Endothelial cell of umbilical vein (primary cell): Measurements from ENCODE around the gene RERGL. TPM values are rescaled to one million over a fixed set of nuclear protein-coding genes. Genes with fewer than 3 reads are reported as not detected.

Experiments
- BruUV-seq: library from RNA; stranded (reverse); fragments of 400-500 nt; replicated peaks from 2 replicates; lab custom pipeline; 2021; lab: Mats Ljungman, UMichigan
- CTCF ChIA-PET: fragments of 300-600, 350-600 bp; sonication (Branson Sonifier 250); formaldehyde crosslinking; loops from one replicate; lab custom pipeline; 2021; ENCODE audit warnings: antibody characterized with exemption, inconsistent platforms; lab: Charles Lee
- POLR2A ChIA-PET: fragments of 300-600, 350-600 bp; sonication (Branson Sonifier 250); formaldehyde crosslinking; loops from one replicate; lab custom pipeline; 2021; ENCODE audit warnings: antibody characterized with exemption, inconsistent platforms; lab: Charles Lee
- DNase-seq: peaks from one replicate; pipeline ENCODE4 v3.0.0-alpha.2; 2011; ENCODE audit warnings: low read depth, low spot score
- FAIRE-seq: peaks from 2 replicates; lab custom pipeline; 2011; peaks lifted over from hg19 to GRCh38; lab: Jason Lieb, UNC
- H2AFZ ChIP-seq: 2 replicates; pipeline ENCODE4 v1.6.0; 2012; ENCODE audit warnings: low read depth, low read length, control low read depth, inconsistent platforms
- H3K27ac ChIP-seq: 2 replicates; pipeline ENCODE4 v1.5.1; 2011; ENCODE audit warnings: low read depth, mild to moderate bottlenecking, control low read depth, low read length, moderate library complexity; ENCODE audit not compliant: insufficient read depth
- H3K27me3 ChIP-seq, 2 experiments: 2 replicates each; pipeline versions ENCODE4 v1.6.0 to v1.6.1; 2011; ENCODE audit warnings: low read length in 2 of 2, mixed read lengths in 1 of 2; ENCODE audit not compliant: control insufficient read depth in 2 of 2, insufficient read depth in 2 of 2
- H3K36me3 ChIP-seq, 2 experiments: 2 replicates in 1 of 2; 3 replicates in 1 of 2; pipeline ENCODE4 v1.5.1; 2011; ENCODE audit warnings: low read length in 2 of 2, mild to moderate bottlenecking in 1 of 2, moderate library complexity in 1 of 2; ENCODE audit not compliant: control insufficient read depth in 2 of 2, insufficient read depth in 2 of 2; ENCODE audit errors: extremely low read depth in 1 of 2
- H3K4me1 ChIP-seq: 3 replicates; pipeline ENCODE4 v1.5.1; 2011; ENCODE audit warnings: mild to moderate bottlenecking, low read length; ENCODE audit not compliant: control insufficient read depth, insufficient read depth; ENCODE audit errors: extremely low read depth
- H3K4me2 ChIP-seq: 2 replicates; pipeline ENCODE4 v1.6.1; 2011; ENCODE audit warnings: low read length, control low read depth, mixed read lengths; ENCODE audit not compliant: insufficient read depth
- H3K4me3 ChIP-seq, 3 experiments: fragments of 200-600 bp in 1 of 3; sonication (generic), shearing (Covaris generic) in 1 of 3; replicated peaks in 1 of 3; 2 replicates each; pipeline ENCODE4 v1.5.1; 2011 to 2016; ENCODE audit warnings: control low read depth in 3 of 3, low read length in 3 of 3, mild to moderate bottlenecking in 2 of 3, inconsistent platforms in 1 of 3, low read depth in 1 of 3, moderate library complexity in 1 of 3; ENCODE audit not compliant: insufficient read depth in 1 of 3
- H3K79me2 ChIP-seq: 2 replicates; pipeline ENCODE4 v1.6.0; 2012; ENCODE audit warnings: low read length, inconsistent platforms; ENCODE audit not compliant: control insufficient read depth, insufficient read depth
- H3K9ac ChIP-seq: replicated peaks from 2 replicates; pipeline ENCODE3; 2011; ENCODE audit warnings: low read length, control low read depth; ENCODE audit not compliant: insufficient read depth; ENCODE audit errors: extremely low read depth
- H3K9me1 ChIP-seq: replicated peaks from 3 replicates; pipeline ENCODE4 v1.6.0; 2011; ENCODE audit warnings: mild to moderate bottlenecking, low read length; ENCODE audit not compliant: control insufficient read depth, insufficient read depth; ENCODE audit errors: extremely low read depth
- H3K9me3 ChIP-seq: replicated peaks from 2 replicates; pipeline ENCODE4 v1.5.1; 2012; ENCODE audit warnings: low read length, inconsistent platforms; ENCODE audit not compliant: control insufficient read depth, insufficient read depth
- H4K20me1 ChIP-seq: replicated peaks from 2 replicates; pipeline ENCODE3; 2011; ENCODE audit warnings: mild to moderate bottlenecking, low read length; ENCODE audit not compliant: control insufficient read depth, insufficient read depth; ENCODE audit errors: extremely low read depth
- CTCF ChIP-seq, 2 donors: IDR thresholded peaks; 1 replicate in 1 of 2; 2 replicates in 1 of 2; pipeline ENCODE4 v1.5.1; 2011; ENCODE audit warnings: low read length in 2 of 2, mild to moderate bottlenecking in 2 of 2, moderate library complexity in 2 of 2, control low read depth in 1 of 2, inconsistent platforms in 1 of 2, low read depth in 1 of 2; ENCODE audit not compliant: insufficient read depth in 1 of 2; ENCODE audit errors: extremely low read depth in 1 of 2
- EZH2 ChIP-seq: IDR thresholded peaks from 2 replicates; pipeline ENCODE4 v1.6.1; 2012; ENCODE audit warnings: borderline replicate concordance, low read depth, mild to moderate bottlenecking, moderate library complexity, low read length, inconsistent platforms; ENCODE audit not compliant: severe bottlenecking
- FOS ChIP-seq: IDR thresholded peaks from 2 replicates; pipeline ENCODE4 v1.6.1; 2011; ENCODE audit warnings: mild to moderate bottlenecking, low read length, moderate library complexity, borderline replicate concordance; ENCODE audit not compliant: insufficient read depth
- GATA2 ChIP-seq: IDR thresholded peaks from 2 replicates; pipeline ENCODE4 v1.7.0; 2011; ENCODE audit warnings: low read depth, mild to moderate bottlenecking, moderate library complexity, mixed read lengths, low read length; ENCODE audit not compliant: insufficient read length, insufficient read depth
- JUN ChIP-seq: IDR thresholded peaks from 2 replicates; pipeline ENCODE4 v1.6.1; 2011; ENCODE audit warnings: borderline replicate concordance, low read depth; ENCODE audit not compliant: insufficient read length, insufficient read depth
- MAX ChIP-seq: IDR thresholded peaks from 2 replicates; pipeline ENCODE4 v1.6.1; 2011; ENCODE audit not compliant: insufficient read depth, insufficient read length
- MYC ChIP-seq: IDR thresholded peaks from one replicate; pipeline ENCODE4 v1.6.1; 2011; ENCODE audit warnings: mild to moderate bottlenecking, low read depth, low read length
- POLR2A ChIP-seq: IDR thresholded peaks from 2 replicates; pipeline ENCODE4 v1.6.1; 2012; ENCODE audit warnings: low read depth, mild to moderate bottlenecking, control low read depth, low read length
- POLR2AphosphoS5 ChIP-seq: IDR thresholded peaks from 2 replicates; pipeline ENCODE4 v1.6.1; 2012; ENCODE audit warnings: low read depth, mild to moderate bottlenecking, control low read depth, low read length, moderate library complexity; ENCODE audit not compliant: insufficient read depth
- dilution Hi-C: fragments of 300-500 bp; cut with MboI; formaldehyde crosslinking; loops from one replicate; pipeline ENCODE4 v1.15.0; 2019; ENCODE audit warnings: low sequenced_read_pairs; ENCODE audit not compliant: extremely low pct_ligation_motif_present
- intact Hi-C: fragments of 100-400 bp; cut with micrococcal nuclease; formaldehyde crosslinking; loops from one replicate; pipeline ENCODE4 v1.10.0; 2022
- polyA plus RNA-seq, 4 experiments: library from polyadenylated mRNA; depleted of rRNA in 3 of 4; stranded (reverse) in 3 of 4; unstranded in 1 of 4; fragments of >200 nt; gene quantifications; 2 replicates each; pipeline versions ENCODE4 v1.2.1 to v1.2.3, GENCODE V29; 2011 to 2012; ENCODE audit warnings: missing spikeins in 1 of 4
- total RNA-seq: library from RNA; stranded (reverse); gene quantifications from 2 replicates; pipeline ENCODE4 v1.2.3, GENCODE V29; 2021

RERGL gene
- total and polyA plus RNA-seq, 2 donors (not counting 3 experiments of a cell fraction or from before 2014, with no cell fraction given): not detected

DNA sequence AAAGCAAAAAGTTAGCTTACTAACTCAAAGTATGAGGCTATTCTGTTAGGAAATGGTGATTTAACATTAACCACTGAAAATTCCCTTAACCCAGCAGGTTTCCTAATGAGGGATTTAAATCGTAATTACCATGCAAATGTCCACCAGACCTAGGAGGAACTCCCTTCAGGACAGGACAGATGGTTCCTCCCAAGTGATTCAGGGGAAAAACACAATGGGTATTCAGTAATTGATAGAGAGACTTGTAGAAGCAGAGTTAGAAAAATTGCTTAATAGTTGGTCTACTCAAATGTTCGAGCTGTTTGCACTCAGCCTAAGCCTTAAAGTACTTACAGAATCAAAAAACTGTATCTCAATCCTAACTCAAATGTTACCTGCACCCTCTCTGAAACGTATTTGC is 21.6 kb downstream of the RERGL start:
- intact Hi-C loops: no loop called here

More for the DNA sequence above, 21.6 kb downstream of the RERGL start:
- H3K9me3 ChIP-seq: peaks cover 4% of the 10 kb centered on the region
- no peaks in the 10 kb centered on the region for H3K4me1 ChIP-seq
- no peaks in the 10 kb centered on the region for H3K9me1 ChIP-seq
- ChIA-PET CTCF (no interaction called here), POLR2A (no interaction called here)
- dilution Hi-C loops: no loop called here
- H3K36me3 ChIP-seq: no peaks in the 10 kb centered on the region
- no peak overlapping the region for H3K4me2 ChIP-seq
- H3K27me3 ChIP-seq: no peaks in the 10 kb centered on the region
- no TSS peak for BruUV-seq
- no peak for FAIRE-seq
- H2AFZ ChIP-seq: no peak overlapping the region
- DNase-seq: no peak
- H4K20me1 ChIP-seq: no peaks in the 10 kb centered on the region
- no peak for TF ChIP-seq EZH2
- TF ChIP-seq POLR2AphosphoS5: no peak
- no peak for TF ChIP-seq JUN
- no peak for TF ChIP-seq MAX
- no peak for TF ChIP-seq MYC
- no peak for TF ChIP-seq GATA2
- TF ChIP-seq CTCF (IDR thresholded peaks at IDR 0.05; ENCODE audit: extremely low read depth in 1 of 2, insufficient read depth in 1 of 2, low read depth in 1 of 2, low read length in 2 of 2): no peak
- TF ChIP-seq FOS: no peak
- no peak for TF ChIP-seq POLR2A
- no peaks in the 10 kb centered on the region for H3K79me2 ChIP-seq
- no peak overlapping the region for H3K27ac ChIP-seq
- H3K4me3 ChIP-seq: no peak overlapping the region
- H3K9ac ChIP-seq: no peak overlapping the region
